NCI-H1092 treated with DMSO at 0.1 percent for 48 hours (cell line): ENCODE data around the gene GRK6.
"Not testable (repeated sequence)": the region's sequence is repeated elsewhere in the genome, so short reads cannot be mapped to it uniquely, and the experiment has no call there.

ENCODE experiments used
- DNase-seq: peaks from one replicate; lab custom pipeline; 2025; lab: John Stamatoyannopoulos, UW

Gene GRK6

GRCh38 chr5:177399997-177400868, 26.2 kb upstream of the GRK6 start, which contains the start of gene PFN3:
Gene PFN3, minus strand, starts transcription at chr5:177400661. Its CDS starts 85 bp downstream, at chr5:177400576.
- DNase-seq: no peak

DNA sequence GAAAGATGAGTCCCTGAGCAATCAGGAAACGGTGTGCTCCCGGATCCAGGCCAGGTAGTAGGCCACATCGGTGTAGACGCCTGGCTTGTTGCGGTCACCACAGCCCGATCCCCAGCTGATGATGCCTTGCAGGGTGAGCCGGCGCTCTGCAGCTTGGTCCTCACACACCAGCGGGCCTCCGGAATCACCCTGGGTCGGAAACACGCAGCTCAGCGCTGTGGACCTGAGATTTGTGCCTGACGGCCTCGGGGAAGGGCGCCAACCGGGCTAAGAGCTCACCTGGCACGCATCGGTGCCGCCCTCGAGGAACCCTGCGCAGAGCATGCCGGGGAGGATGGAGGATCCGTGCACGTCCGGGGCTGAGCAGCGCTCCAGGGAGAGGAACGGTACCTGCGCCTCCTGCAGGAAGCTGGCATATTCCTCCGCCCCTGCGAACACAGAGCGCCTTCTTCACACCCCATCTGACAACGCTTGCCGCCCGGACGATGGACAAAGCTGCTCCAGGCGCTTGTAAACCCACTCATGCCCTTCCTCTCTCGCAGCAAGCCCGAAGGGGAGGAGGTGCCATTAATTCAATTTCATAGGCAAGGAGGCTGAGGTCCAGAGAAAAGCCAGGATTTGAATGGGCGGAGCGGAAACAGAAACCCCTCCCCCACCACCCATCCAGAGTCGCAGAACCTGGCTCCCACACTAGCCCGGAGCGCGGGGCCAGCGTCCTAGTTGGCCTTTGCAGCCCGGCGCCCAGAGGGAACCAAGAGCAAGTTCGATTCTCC, 24.0 kb upstream of the GRK6 start:
- peak; percentile 66 for DNase-seq

- DNase-seq: peak; percentile 33
Observed at GRCh38 chr5:177403102-177403791, 23.2 kb upstream of the GRK6 start.

- DNase-seq: peak; percentile 52
Observed at GRCh38 chr5:177403792-177404640, 22.5 kb upstream of the GRK6 start.

- peak; percentile 49 for DNase-seq
Observed at GRCh38 chr5:177404641-177405179, 21.8 kb upstream of the GRK6 start.

DNA sequence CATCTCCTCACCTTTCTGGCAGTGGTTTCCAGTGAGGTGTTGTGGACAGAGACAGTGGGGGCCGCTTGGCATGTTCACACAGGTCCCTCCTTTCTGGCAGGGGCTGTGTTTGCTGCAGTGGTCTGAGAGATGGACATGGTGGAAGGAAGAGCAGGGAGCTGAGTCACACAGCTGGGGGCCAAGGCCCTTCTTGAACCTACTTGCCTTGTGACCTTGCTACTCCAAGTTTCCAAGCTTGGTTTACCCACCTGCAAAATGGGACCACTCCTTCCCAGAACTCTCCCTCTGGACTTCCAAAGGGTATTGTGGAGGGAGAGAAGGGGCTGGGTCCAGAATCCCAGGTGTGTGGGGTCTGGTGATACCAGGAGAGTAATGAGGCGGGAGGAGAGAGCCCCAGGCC, 21.2 kb upstream of the GRK6 start:
- no peak for DNase-seq

GRCh38 chr5:177405805-177406204, 20.7 kb upstream of the GRK6 start:
- no peak for DNase-seq

DNA sequence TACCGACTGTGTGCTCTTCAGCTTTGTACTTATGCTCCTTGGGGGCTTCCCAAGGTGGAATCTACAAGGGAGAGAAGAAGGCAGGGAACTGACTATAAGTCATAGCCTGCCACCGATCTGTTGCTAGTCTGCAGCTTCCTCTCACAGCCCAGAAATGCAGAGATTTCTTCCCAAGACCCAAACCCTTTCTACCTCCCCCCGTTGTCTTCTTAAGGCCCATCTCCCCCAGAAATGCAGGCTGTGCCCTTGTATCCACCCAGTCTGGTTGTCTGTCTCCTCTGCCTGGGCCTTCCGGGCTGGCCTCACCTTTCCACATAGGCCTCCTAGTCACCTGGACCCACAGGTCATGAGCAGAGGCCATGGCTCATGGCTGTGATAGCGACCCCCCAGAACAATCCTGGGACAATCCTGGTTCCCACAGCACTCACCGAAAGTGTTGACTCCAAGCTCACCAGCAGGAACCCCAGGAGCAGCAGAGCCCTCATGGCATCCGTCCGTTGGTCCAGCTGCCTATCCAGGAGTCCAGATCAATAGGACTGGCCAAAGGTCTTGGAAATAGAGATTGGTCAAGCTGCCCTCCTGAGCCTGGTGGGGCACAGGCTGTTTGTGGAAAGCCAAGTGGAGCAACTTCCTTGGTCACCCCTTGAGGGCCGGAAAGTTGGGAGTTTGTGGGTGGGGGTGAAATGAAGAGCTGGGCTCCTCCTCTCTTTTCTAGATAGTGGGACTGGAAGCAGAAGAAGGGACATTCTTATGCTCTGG, 17.3 kb upstream of the GRK6 start, which contains the start of gene F12:
Gene F12 (minus strand): TSS at position 522 of the 759 bp plus-strand sequence. CDS start 37 bp downstream, at position 485.
- no peak for DNase-seq

DNA sequence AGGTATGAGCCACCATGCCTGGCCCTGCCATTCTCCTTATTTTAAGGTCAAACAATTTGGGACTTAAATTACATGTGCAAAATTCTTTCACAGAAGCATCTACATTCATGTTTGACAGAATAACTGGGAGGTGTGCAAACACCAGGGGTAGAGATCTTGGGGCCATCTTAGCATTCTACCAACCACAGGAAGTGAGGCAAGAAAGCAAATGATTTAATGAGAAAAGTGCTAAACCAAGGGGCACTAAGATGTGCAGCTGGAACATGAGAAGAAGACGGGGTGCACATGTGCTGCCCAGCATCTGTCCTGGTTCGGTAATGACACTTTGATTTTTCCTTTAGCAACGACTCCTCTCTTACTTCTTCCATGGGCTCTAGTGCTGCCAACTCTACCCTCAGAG, 15.9 kb upstream of the GRK6 start:
- no peak for DNase-seq

DNA sequence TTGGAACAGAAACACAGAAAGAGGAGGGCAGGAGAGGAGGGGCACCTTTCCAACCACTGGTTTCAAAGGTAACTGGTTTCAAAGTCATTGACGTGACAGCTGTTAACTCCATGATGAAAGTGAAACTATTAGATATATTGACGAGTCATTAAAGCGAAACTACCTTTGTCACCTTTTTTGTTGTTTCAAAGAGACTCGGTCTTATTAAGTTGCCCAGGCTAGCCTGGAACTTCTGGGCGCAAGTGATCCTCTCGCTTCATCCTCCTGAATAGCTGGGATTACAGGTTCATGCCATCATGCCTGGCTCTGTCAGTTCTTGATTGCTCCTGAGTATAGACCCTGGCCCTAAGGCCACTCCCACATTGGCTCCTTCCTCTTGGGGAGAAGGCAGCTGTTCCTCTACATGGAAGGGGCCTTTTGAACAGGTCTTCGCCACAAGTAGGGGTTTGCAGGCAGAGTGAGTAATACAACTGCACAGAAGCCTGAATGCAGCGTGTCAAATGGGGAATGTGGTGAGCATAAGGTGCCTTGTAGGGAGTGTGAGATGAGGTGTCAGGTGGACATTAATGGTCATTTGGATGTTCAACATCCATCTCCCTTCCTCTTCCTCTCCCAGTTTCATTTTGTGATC, 13.8 kb upstream of the GRK6 start:
- DNase-seq: no peak

- DNase-seq: no peak
Observed at GRCh38 chr5:177414481-177414880, 12.0 kb upstream of the GRK6 start.

GRCh38 chr5:177417081-177417480, 9.4 kb upstream of the GRK6 start:
- DNase-seq: not testable (repeated sequence)

GRCh38 chr5:177419046-177419445, 7.4 kb upstream of the GRK6 start:
- DNase-seq: no peak

- DNase-seq: not testable (repeated sequence)
Observed at GRCh38 chr5:177420472-177420871, 6.0 kb upstream of the GRK6 start.

DNA sequence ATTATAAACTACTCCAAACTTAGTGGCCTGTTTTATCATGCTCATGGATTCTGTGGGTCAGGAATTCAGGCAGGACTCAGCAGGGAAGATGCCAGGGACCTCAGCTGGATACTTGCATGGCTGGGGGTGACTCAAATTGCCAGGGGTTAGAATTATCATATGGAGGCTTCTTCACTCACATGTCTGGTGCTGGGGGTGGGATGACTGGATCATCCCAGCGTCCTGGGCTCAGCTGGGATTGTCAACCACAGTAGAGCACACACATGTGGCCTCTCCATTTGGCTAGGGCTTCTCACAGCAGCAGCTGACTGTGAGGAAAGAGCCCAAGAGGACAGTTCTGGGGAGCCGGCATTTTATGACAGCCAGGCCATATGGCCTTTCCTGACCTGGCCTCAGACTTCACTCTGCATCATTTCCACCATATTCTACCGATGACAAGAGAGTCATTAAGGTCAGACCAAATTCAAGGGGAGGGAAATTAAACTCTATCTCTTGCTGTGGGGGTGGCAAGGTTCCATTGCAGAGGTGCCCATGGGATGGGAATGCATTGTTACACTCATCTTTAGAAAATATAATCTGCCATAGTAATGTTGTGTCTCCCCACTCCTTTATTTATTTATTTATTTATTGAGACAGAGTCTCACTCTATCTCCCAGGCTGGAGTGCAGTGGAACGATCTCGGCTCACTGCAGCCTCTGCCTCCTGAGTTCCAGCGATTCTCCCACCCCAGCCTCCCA, 5.2 kb upstream of the GRK6 start:
- no peak for DNase-seq

GRCh38 chr5:177423671-177424070, 2.8 kb upstream of the GRK6 start:
- no peak for DNase-seq

DNA sequence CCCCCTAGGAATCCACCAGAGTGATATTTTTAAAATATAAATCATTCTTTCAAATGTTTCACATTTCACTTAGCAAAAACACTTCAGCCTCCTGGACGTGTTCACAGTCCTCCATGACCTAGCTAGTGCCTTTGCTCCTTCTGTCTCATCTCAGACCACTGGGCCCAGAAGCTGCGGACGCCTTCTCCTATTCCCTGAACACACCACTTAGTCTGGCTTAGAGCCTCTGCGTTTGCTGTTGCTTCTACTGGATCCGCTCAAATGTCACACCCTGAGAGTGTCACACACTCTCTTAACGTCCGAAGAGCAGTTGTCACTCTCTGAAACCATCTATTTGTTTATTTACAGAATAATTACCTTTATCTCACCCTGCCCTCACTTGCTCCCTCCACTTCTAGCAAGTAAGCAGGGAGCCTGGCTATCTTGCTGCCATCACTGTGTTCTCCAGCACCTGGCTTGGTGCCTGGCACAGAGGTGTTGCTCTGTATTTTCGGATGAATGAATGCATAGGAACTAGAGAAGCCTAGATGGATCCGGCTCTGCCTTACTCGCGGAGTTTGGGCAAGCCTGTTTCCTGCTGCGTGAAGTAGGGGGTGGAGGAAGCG, 1.2 kb upstream of the GRK6 start:
- no peak for DNase-seq

DNA sequence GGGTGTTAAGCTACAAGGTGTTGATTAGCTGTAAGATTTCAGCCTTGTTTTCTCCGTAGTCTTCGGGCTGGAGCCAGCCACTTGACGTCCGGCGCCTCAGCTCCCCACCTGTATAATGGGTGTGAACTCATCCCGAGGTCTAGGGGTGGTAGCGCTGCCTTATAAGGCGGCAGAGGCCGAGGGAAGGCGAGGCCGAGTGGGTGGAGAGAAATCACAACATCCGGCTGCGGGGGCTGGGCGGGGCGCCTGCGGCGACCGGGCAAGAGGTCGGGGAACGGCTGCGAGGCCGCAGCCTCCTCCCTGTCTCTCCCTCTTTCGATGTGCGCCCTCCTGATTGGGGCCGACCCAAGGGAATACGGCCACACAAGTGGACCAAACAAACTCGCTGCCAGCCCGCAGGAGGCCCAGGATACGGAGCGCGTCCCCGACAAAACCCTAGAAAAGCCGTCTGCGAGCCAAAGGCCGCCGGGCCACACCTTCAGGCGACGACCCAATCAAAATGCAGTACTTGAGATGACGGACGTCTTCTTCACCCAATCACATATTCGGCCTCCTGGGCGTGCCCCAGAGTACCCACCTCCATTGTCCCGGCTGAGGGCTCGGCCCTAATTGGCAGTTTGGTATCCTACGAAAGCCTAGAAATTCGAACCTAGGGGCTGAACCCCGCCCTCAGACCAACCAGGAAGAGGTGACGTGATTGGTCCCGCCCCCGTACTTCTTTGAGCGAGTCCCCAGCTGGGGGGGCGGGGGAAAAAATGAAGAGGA, 493 bp upstream of the GRK6 start:
- peak; percentile 99 for DNase-seq
